HEK293 (cell line): ENCODE measurements around the gene PNKD.

Source experiments
- WT1 ChIP-seq: fragments of 450-650 bp; formaldehyde crosslinking; IDR thresholded peaks from 2 replicates; pipeline ENCODE4 v1.5.1; 2016; ENCODE audit warnings: missing biosample characterization, missing genetic modification characterization
- ZNF354C ChIP-seq: fragments of 450-650 bp; formaldehyde crosslinking; IDR thresholded peaks from 2 replicates; pipeline ENCODE4 v1.5.1; 2016; ENCODE audit warnings: missing biosample characterization, missing genetic modification characterization, low read depth, borderline replicate concordance

DNA sequence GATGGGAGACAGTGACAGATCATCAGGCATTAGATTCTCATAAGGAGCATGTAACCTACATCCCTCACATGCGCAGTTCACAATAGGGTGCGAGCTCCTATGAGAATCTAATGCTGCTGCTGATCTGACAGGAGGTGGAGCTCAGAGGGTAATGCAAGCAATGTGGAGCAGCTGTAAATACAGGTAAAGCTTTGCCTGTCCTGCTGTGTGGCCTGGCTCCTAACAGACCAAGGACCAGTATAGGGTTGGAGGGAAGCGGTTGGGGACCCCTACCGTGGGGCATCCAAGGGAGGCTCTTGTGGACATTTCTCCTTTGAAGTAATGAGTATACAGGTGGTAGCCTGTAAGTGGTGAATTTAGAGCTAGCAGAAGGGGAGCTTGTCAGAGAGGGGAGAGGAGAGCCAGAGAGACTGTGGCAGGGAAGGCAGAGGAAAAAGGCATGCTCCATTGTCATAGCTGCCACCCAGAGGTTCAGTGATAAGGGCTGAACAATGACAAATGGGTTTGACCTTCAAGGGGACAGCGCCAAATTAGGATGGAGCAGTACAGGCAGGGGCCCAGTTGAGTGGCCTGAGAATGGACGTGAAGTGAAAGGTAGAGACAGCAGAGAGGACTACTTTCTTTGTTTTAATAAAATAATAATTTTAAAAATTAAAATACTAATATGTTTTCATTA lies 37.2 kb downstream of the PNKD start:
- no peak for TF ChIP-seq WT1 (tag by site-specific recombination)
- no peak for TF ChIP-seq ZNF354C
